GM12872 (cell line): Measurements from ENCODE around the gene SLC38A9.

Source experiments
- CTCF ChIP-seq: IDR thresholded peaks from 3 replicates; pipeline ENCODE4 v1.5.1; 2011; ENCODE audit warnings: low read depth, mild to moderate bottlenecking, low read length, moderate library complexity; ENCODE audit not compliant: insufficient read depth

SLC38A9 gene

DNA sequence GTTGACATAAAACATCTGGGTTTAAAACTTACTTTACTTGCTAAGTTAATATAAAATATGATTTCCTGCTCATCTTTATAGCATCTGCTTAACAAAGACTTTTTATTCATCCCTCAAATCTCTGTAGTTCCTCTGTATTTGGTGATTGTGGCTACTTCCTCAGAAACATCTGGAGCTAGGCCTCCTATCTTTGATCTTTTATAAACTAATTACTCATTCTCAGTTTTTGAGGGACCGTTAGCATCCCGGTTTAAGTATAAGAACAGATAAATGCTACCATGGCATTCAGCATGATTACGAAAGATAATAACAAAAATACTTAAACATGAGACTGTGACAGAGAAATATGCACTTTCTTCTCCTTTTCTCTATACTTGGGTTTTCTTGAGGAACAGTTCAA lies 85.3 kb downstream of the SLC38A9 start:
- no peak for TF ChIP-seq CTCF

GRCh38 chr5:55625913-55626312 lies 86.2 kb downstream of the SLC38A9 start:
- TF ChIP-seq CTCF = no peak

DNA sequence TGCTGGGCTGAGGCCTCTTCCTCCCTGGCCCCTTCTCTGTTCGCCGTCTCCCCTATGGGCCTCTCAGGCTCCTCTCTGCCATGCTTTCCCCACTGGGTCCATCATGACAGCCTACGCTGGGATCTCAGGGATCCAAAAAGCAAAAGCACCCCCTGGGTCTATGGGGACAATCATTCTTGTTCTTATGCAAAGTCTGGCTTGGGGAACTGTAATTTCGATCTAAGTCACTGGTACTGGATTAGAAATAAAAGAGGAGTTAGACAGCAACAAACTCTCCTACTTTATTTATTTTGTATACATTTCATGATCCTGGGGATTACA lies 86.6 kb downstream of the SLC38A9 start:
- no peak for TF ChIP-seq CTCF

DNA sequence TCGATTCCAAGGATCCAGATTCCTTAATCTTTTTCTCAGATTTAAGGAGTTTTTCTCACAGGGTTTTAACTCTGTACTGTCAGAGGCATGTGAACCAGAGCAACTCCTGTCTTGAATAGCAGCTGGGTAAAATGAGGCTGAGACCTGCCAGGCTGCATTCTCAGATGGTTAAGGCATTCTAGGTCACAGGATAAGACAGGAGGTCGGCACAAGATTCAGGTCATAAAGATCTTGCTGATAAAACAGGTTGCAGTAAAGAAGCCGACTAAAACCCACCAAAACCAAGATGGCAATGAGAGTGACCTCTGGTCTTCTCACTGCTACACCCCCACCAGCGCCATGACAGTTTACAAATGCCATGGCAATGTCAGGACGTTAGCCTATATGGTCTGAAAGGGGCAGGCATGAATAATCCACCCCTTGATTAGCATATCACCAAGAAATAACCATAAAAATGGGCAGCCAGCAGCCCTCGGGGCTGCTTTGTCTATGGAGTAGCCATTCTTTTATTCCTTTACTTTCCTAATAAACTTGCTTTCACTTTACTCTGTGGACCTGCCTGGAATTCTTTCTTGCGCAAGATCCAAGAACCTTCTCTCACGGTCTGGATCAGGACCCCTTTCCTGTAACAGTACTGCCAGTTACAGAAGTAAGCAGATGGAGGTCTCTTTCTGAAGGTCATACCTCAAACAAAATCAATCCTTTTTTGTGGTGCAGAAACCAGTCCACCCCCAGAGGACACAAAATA lies 87.1 kb downstream of the SLC38A9 start:
- TF ChIP-seq CTCF = no peak

- no peak for TF ChIP-seq CTCF
Observed at GRCh38 chr5:55623789-55624188, 88.3 kb downstream of the SLC38A9 start.

DNA sequence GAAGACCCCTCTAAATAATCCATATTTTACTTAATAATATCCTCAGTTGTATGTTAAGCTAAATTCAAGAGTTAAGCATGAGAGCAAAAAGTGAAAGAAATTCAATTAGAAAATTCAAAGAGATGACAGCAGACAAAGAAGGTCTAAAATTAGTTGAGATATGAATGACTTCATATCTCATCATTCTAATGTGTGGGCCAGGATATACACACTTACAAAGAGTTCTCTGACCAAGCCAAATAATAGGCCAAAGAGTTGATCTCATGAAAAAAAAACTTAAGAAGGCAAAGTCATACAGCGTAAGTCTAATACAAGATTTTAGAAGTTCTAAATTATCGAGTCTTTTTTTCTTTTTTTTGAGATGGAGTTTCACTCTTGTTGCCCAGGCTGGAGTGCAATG lies 89.7 kb downstream of the SLC38A9 start:
- no peak for TF ChIP-seq CTCF

DNA sequence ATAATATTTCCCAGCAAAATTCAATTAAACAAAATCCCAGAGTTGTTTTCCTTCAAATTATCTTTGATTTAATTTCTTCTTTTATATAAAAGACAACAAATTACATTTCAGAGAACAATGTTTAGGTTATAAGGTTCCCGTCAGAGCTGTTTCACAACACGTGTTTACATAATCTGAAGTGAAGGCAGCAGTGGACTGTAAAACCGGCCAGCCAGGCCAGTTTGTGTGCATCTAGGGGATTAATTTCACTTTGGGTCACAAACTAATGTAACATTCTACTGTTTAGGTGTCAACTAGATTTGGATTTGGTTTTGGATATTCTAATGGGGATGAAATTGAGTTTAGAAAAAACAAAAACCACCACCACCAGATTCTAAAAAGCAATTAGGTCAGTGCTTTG lies 90.9 kb downstream of the SLC38A9 start:
- no peak for TF ChIP-seq CTCF
